GM18517 (cell line): ENCODE data around the gene DAPK2.

ENCODE experiments used
- ATAC-seq: cut with Tn5 transposase; IDR thresholded peaks from one replicate; pipeline ENCODE4 v1.9.1; 2021; ENCODE audit warnings: mild to moderate bottlenecking, moderate library complexity; ENCODE audit not compliant: unreplicated experiment

DAPK2 gene

GRCh38 chr15:63998489-63998888, 47.8 kb downstream of the DAPK2 start:
- ATAC-seq, result no peak

- ATAC-seq, result no peak
These were observed 48.4 kb downstream of the DAPK2 start for GRCh38 chr15:63997715-63998442.

GRCh38 chr15:63996794-63997357, 49.4 kb downstream of the DAPK2 start:
- no peak for ATAC-seq

GRCh38 chr15:63995789-63996188, 50.5 kb downstream of the DAPK2 start:
- ATAC-seq, result no peak

GRCh38 chr15:63994073-63994600, 52.1 kb downstream of the DAPK2 start:
- no peak for ATAC-seq

GRCh38 chr15:63992300-63992699, 54.0 kb downstream of the DAPK2 start:
- no peak for ATAC-seq

- ATAC-seq, result no peak
These were observed 54.6 kb downstream of the DAPK2 start for GRCh38 chr15:63991706-63992105.

GRCh38 chr15:63990454-63990853, 55.8 kb downstream of the DAPK2 start:
- no peak for ATAC-seq

GRCh38 chr15:63987796-63988378, 58.4 kb downstream of the DAPK2 start:
- no peak for ATAC-seq

- peak; percentile 76 for ATAC-seq
These were observed 59.4 kb downstream of the DAPK2 start for GRCh38 chr15:63986751-63987341.

- no peak for ATAC-seq
These were observed 60.1 kb downstream of the DAPK2 start for GRCh38 chr15:63986185-63986680.

GRCh38 chr15:63985221-63986184, 60.8 kb downstream of the DAPK2 start:
- no peak for ATAC-seq

- ATAC-seq, result no peak
These were observed 62.0 kb downstream of the DAPK2 start for GRCh38 chr15:63984331-63984730.

- no peak for ATAC-seq
These were observed 63.1 kb downstream of the DAPK2 start for GRCh38 chr15:63983061-63983711.

- ATAC-seq, result no peak
These were observed 63.9 kb downstream of the DAPK2 start for GRCh38 chr15:63982381-63982854.

- no peak for ATAC-seq
These were observed 64.5 kb downstream of the DAPK2 start for GRCh38 chr15:63981596-63982320.

- ATAC-seq, result no peak
These were observed 67.0 kb downstream of the DAPK2 start for GRCh38 chr15:63979262-63979793.

- ATAC-seq, result no peak
These were observed 67.6 kb downstream of the DAPK2 start for GRCh38 chr15:63978511-63979261.
